Daoy (cell line): ENCODE measurements around the gene PVALEF. TPM values are rescaled to one million over a fixed set of nuclear protein-coding genes. Genes with fewer than 3 reads are reported as not detected.

Experiments
- DNase-seq: peaks from one replicate; pipeline ENCODE4 v3.0.0-alpha.2; 2015; ENCODE audit warnings: low read depth
- total RNA-seq: library from RNA; depleted of rRNA; stranded (reverse); fragments of >200 nt; shearing (Covaris generic); gene quantifications from 2 replicates; pipeline ENCODE4 v1.2.3, GENCODE V29; 2014

Gene PVALEF
- total RNA-seq, 1 experiment from 2014 or later: not detected

GRCh38 chr17:81161972-81162371, 3.3 kb upstream of the PVALEF start:
- DNase-seq: no peak

- DNase-seq: no peak
Measured at GRCh38 chr17:81162491-81162890, 2.8 kb upstream of the PVALEF start.

- no peak for DNase-seq
Measured at GRCh38 chr17:81163051-81163695, 2.1 kb upstream of the PVALEF start.

GRCh38 chr17:81163703-81164370, 1.5 kb upstream of the PVALEF start:
- DNase-seq: no peak

- no peak for DNase-seq
Measured at GRCh38 chr17:81164371-81165245, 699 bp upstream of the PVALEF start.

- no peak for DNase-seq
Measured at GRCh38 chr17:81166033-81166492, 756 bp downstream of the PVALEF start, which contains the start of gene AATK. Gene AATK, minus strand, starts transcription at chr17:81166221. Its CDS starts 229 bp downstream, at chr17:81165992.

GRCh38 chr17:81167194-81167524, 1.9 kb downstream of the PVALEF start:
- DNase-seq: no peak

- no peak for DNase-seq
Measured at GRCh38 chr17:81167638-81168037, 2.3 kb downstream of the PVALEF start.

GRCh38 chr17:81169870-81170309, 4.6 kb downstream of the PVALEF start:
- DNase-seq: no peak

- no peak for DNase-seq
Measured at GRCh38 chr17:81170727-81171494, 5.6 kb downstream of the PVALEF start.

GRCh38 chr17:81171941-81172340, 6.6 kb downstream of the PVALEF start:
- DNase-seq: no peak

- DNase-seq: no peak
Measured at GRCh38 chr17:81173052-81173761, 7.9 kb downstream of the PVALEF start.

- DNase-seq: no peak
Measured at GRCh38 chr17:81173762-81174155, 8.5 kb downstream of the PVALEF start.

GRCh38 chr17:81176666-81177065, 11.4 kb downstream of the PVALEF start:
- DNase-seq: no peak

GRCh38 chr17:81178136-81179091, 13.1 kb downstream of the PVALEF start:
- DNase-seq: no peak

GRCh38 chr17:81179220-81179619, 13.9 kb downstream of the PVALEF start:
- no peak for DNase-seq

- DNase-seq: no peak
Measured at GRCh38 chr17:81179861-81180260, 14.6 kb downstream of the PVALEF start.

GRCh38 chr17:81180836-81181810, 15.8 kb downstream of the PVALEF start:
- no peak for DNase-seq

- DNase-seq: no peak
Measured at GRCh38 chr17:81181811-81182185, 16.5 kb downstream of the PVALEF start.
